ENCODE results near the gene FHIT.

GRCh38 chr3:60752809-60753208 is 498.4 kb downstream of the FHIT start:
- TF ChIP-seq TAF1 (IDR thresholded peaks at IDR 0.05; ENCODE audit: borderline replicate concordance, low read depth, low read length) (no peak), HCFC1 (IDR thresholded peaks at IDR 0.05; ENCODE audit: low read length) (no peak), CTCF (IDR thresholded peaks at IDR 0.05 in 2 of 3, conservative IDR thresholded peaks at IDR 0.05 in 1 of 3; ENCODE audit: control insufficient read depth in 2 of 3, extremely low read depth in 1 of 3, insufficient read depth in 1 of 3, low read depth in 3 of 3, low read length in 3 of 3) (no peak), POLR2A (IDR thresholded peaks at IDR 0.05; ENCODE audit: low read depth, low read length) (no peak), POLR2AphosphoS5 (IDR thresholded peaks at IDR 0.05; ENCODE audit: low read length) (no peak), CHD4 (IDR thresholded peaks at IDR 0.05) (no peak), KLF5 (IDR thresholded peaks at IDR 0.05; ENCODE audit: partially characterized antibody) (no peak)
